ENCODE measurements around the gene GFPT2. TPM values are rescaled to one million over a fixed set of nuclear protein-coding genes. Genes with fewer than 3 reads are reported as not detected.

GFPT2 gene
- total RNA-seq, 6 experiments from 2014 or later, result 0.32 to 0.93 (median 0.61) TPM

DNA sequence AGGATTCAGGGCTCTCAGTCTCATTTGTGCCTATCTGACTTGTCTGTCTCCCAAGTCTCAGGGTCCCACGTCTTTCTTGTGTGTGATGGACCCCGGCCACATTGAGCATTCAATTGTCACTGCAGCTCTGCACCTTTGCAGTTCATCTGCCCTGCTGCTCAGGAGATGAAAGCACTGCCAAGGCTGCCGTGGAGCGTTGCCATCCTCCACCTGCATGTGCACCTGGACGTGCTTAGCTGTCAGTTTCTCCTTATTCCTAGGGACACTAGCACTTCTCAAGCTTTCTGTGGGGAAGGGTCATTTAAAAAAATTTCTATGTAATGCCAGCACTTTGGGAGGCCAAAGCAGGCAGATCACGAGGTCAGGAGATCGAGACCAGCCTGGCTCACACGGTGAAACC is 22.8 kb upstream of the GFPT2 start:
- intact Hi-C loops (cut with DNase I), result no loop called here
- TF ChIP-seq, protein P1, sequence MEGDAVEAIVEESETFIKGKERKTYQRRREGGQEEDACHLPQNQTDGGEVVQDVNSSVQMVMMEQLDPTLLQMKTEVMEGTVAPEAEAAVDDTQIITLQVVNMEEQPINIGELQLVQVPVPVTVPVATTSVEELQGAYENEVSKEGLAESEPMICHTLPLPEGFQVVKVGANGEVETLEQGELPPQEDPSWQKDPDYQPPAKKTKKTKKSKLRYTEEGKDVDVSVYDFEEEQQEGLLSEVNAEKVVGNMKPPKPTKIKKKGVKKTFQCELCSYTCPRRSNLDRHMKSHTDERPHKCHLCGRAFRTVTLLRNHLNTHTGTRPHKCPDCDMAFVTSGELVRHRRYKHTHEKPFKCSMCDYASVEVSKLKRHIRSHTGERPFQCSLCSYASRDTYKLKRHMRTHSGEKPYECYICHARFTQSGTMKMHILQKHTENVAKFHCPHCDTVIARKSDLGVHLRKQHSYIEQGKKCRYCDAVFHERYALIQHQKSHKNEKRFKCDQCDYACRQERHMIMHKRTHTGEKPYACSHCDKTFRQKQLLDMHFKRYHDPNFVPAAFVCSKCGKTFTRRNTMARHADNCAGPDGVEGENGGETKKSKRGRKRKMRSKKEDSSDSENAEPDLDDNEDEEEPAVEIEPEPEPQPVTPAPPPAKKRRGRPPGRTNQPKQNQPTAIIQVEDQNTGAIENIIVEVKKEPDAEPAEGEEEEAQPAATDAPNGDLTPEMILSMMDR (IDR thresholded peaks at IDR 0.05), result no peak
- no peak for TF ChIP-seq POLR2A (IDR thresholded peaks at IDR 0.05)
- H3K4me1 ChIP-seq, result no peaks in the 10 kb centered on the region
- no peak overlapping the region for H3K4me3 ChIP-seq
- no peaks in the 10 kb centered on the region for H3K27me3 ChIP-seq
- no peaks in the 10 kb centered on the region for H3K36me3 ChIP-seq
- ATAC-seq, result no peak
- DNase-seq, result no peak
- H3K9me3 ChIP-seq, result no peaks in the 10 kb centered on the region
- no peak overlapping the region for H3K27ac ChIP-seq
- 64% methylated on average over 6 of the region's 8 CpGs for WGBS (ENCODE audit: insufficient coverage, low coverage, low lambda C conversion rate, missing lambda C conversion rate)

DNA sequence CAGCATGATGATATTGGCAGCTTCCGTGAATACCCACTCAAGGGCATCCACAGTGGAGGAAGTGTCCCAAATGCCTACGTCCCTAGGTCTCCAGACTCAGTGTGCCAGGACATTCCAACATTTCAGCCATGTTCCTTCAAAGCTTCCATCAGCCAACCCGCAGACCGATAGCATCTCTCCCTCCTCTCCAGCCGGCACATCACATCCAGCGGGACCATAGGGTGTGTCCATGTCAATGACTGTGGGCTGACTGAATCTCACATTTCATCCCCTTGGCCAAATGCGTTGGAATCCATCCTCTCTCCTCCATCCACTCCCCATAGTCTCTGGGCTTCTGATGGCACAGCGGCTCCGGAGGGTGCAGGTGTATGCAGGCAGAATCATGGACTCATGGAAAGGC is 22.2 kb upstream of the GFPT2 start:
- WGBS (ENCODE audit: insufficient coverage, low coverage, low lambda C conversion rate, missing lambda C conversion rate), result 81% methylated on average over 3 of the region's 9 CpGs
- ATAC-seq, result no peak

DNA sequence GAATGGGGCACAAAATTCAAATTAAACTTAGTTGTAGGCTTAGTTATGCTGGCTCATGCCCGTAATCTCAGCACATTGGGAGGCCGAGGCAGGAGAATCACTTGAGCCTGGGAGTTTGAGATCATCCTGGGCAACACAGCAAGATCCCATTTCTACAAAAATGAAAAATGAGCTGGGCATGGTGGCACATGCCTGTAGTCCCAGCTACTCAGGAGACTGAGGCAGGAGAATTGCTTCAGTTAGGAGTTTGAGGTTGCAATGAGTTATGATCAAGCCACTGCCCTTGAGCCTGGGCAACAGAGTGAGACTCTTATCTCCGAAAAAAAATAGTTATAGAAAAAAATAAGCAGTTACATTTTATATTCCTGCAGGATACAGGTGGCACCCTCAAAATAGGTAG is 20.7 kb upstream of the GFPT2 start:
- DNase-seq (no peak), ATAC-seq (no peak)
- WGBS (ENCODE audit: insufficient coverage, low coverage, low lambda C conversion rate, missing lambda C conversion rate), result 70% methylated on average over 3 of the region's 3 CpGs
- Histone ChIP-seq H3K4me3 (no peak overlapping the region), H3K36me3 (no peaks in the 10 kb centered on the region), H3K4me1 (no peaks in the 10 kb centered on the region), H3K27me3 (no peaks in the 10 kb centered on the region), H3K9me3 (no peaks in the 10 kb centered on the region), H3K27ac (no peak overlapping the region)
- intact Hi-C loops (cut with DNase I), result no loop called here
- no peak for TF ChIP-seq POLR2A (IDR thresholded peaks at IDR 0.05)
- TF ChIP-seq, protein P1 (IDR thresholded peaks at IDR 0.05), result no peak

More for the DNA sequence above, 22.2 kb upstream of the GFPT2 start:
- DNase-seq, result no peak
- Histone ChIP-seq H3K4me1 (no peaks in the 10 kb centered on the region), H3K36me3 (no peaks in the 10 kb centered on the region), H3K27me3 (no peaks in the 10 kb centered on the region), H3K9me3 (no peaks in the 10 kb centered on the region), H3K27ac (no peak overlapping the region), H3K4me3 (no peak overlapping the region)
- intact Hi-C loops (cut with DNase I), result no loop called here
- TF ChIP-seq POLR2A (IDR thresholded peaks at IDR 0.05), result no peak
- TF ChIP-seq, protein P1 (IDR thresholded peaks at IDR 0.05), result no peak

DNA sequence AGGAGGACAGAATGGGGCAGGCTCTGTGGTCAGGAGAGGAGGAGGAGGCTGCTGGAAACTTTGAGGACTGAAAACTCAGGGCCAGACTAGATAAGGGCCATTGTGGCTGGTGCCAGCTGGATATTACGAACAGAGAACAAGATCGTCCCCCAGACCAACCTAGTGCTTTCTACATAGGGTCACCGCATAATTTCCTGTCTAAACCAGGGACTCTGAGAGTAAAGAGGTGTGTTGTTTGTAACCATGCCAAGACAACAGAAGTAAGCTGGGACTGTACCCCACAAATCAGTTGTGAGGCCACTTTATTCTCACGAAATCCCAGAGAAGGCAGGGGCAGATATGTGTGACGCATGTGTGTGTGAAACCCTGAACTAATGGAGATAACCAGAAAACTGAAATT is 20.3 kb upstream of the GFPT2 start:
- no peaks in the 10 kb centered on the region for H3K36me3 ChIP-seq
- no peak for DNase-seq
- no peaks in the 10 kb centered on the region for H3K9me3 ChIP-seq
- no peaks in the 10 kb centered on the region for H3K27me3 ChIP-seq
- intact Hi-C loops (cut with DNase I), result no loop called here
- no CpG with 5 or more reads among the region's 5 CpGs for WGBS (ENCODE audit: insufficient coverage, low coverage, low lambda C conversion rate, missing lambda C conversion rate)
- ATAC-seq, result no peak
- no peak for TF ChIP-seq POLR2A (IDR thresholded peaks at IDR 0.05)
- TF ChIP-seq, protein P1 (IDR thresholded peaks at IDR 0.05), result no peak
- H3K4me1 ChIP-seq, result no peaks in the 10 kb centered on the region
- no peak overlapping the region for H3K27ac ChIP-seq
- no peak overlapping the region for H3K4me3 ChIP-seq

DNA sequence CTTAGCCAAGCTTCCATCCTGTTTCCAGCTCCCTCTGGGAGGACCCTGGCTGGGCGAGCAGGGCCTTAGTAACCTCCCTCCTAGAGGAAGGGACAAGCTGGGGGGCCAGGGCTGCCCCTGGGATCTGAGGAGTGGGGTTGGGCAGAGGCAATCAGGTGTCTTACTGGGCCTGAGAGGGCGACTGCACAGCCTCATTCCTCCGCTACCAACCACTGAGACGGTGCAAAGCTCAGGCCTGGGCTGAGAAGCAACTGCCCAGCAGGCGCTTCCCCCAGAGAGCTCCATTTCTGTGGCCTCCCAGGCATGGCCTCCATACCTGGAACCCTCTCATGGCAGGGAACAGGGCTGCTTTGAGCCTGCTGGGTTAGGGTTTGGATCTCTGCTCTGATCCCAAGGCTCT is 18.8 kb upstream of the GFPT2 start:
- intact Hi-C loops (cut with DNase I), result no loop called here

More for the DNA sequence above, 18.8 kb upstream of the GFPT2 start:
- whole genome bisulfite sequencing (ENCODE audit: insufficient coverage, low coverage, low lambda C conversion rate, missing lambda C conversion rate), result 85% methylated on average over 4 of the region's 5 CpGs
- DNase-seq (no peak), ATAC-seq (no peak)
- Histone ChIP-seq H3K4me3 (no peak overlapping the region), H3K9me3 (no peaks in the 10 kb centered on the region), H3K27me3 (no peaks in the 10 kb centered on the region), H3K4me1 (no peaks in the 10 kb centered on the region), H3K27ac (no peak overlapping the region), H3K36me3 (no peaks in the 10 kb centered on the region)
- TF ChIP-seq, protein P1 (IDR thresholded peaks at IDR 0.05), result no peak
- TF ChIP-seq POLR2A (IDR thresholded peaks at IDR 0.05), result no peak
